Measurements from ENCODE around the gene GPR87. TPM values are rescaled to one million over a fixed set of nuclear protein-coding genes. Genes with fewer than 3 reads are reported as not detected.

Gene GPR87
- total and polyA plus RNA-seq, 9 of the 15 experiments (the other 6 are each of a cell fraction or from before 2014, with no cell fraction given): not detected

GRCh38 chr3:151285940-151286339 lies 30.7 kb downstream of the GPR87 start (continued):
- TF ChIP-seq ZNF318 (IDR thresholded peaks at IDR 0.05; ENCODE audit: borderline replicate concordance in 1 of 2, low read depth in 1 of 2) (no peak), KAT2B (IDR thresholded peaks at IDR 0.05; ENCODE audit: low read depth, low read length) (no peak), SMAD4 (CRISPR knock-in tag; conservative IDR thresholded peaks at IDR 0.05) (no peak), SAFB (IDR thresholded peaks at IDR 0.05; ENCODE audit: borderline replicate concordance, low read depth, low read length) (no peak), BRD4 (IDR thresholded peaks at IDR 0.05) (no peak)

Measured in K562 (cell line).